IPS-20b (cell line): ENCODE measurements around the gene PIEZO1.
"Not testable (repeated sequence)": the region's sequence is repeated elsewhere in the genome, so short reads cannot be mapped to it uniquely, and the experiment has no call there.

Source experiments
- H3K27ac ChIP-seq: one replicate; pipeline ENCODE4 v1.5.1; 2013; ENCODE audit warnings: low read length
- H3K27me3 ChIP-seq: 2 replicates; pipeline ENCODE4 v1.6.1; 2013; ENCODE audit warnings: mild to moderate bottlenecking, low read length, inconsistent platforms; ENCODE audit not compliant: insufficient read depth
- H3K36me3 ChIP-seq: 2 replicates; pipeline ENCODE4 v1.6.1; 2013; ENCODE audit warnings: low read depth, mild to moderate bottlenecking, inconsistent platforms, low read length, moderate library complexity; ENCODE audit not compliant: insufficient read depth
- H3K4me1 ChIP-seq: 2 replicates; pipeline ENCODE4 v1.6.1; 2013; ENCODE audit warnings: mild to moderate bottlenecking, control low read depth, inconsistent platforms, low read length, moderate library complexity; ENCODE audit not compliant: insufficient read depth
- H3K4me3 ChIP-seq: 2 replicates; pipeline ENCODE4 v1.5.1; 2013; ENCODE audit warnings: mild to moderate bottlenecking, low read length, inconsistent platforms
- H3K9ac ChIP-seq: 2 replicates; pipeline ENCODE4 v1.6.1; 2013; ENCODE audit warnings: low read depth, mild to moderate bottlenecking, inconsistent platforms, low read length, moderate library complexity
- H3K9me3 ChIP-seq: 2 replicates; pipeline ENCODE4 v1.6.1; 2013; ENCODE audit warnings: mild to moderate bottlenecking, low read depth, low read length, inconsistent platforms; ENCODE audit not compliant: insufficient read depth

PIEZO1 gene

DNA sequence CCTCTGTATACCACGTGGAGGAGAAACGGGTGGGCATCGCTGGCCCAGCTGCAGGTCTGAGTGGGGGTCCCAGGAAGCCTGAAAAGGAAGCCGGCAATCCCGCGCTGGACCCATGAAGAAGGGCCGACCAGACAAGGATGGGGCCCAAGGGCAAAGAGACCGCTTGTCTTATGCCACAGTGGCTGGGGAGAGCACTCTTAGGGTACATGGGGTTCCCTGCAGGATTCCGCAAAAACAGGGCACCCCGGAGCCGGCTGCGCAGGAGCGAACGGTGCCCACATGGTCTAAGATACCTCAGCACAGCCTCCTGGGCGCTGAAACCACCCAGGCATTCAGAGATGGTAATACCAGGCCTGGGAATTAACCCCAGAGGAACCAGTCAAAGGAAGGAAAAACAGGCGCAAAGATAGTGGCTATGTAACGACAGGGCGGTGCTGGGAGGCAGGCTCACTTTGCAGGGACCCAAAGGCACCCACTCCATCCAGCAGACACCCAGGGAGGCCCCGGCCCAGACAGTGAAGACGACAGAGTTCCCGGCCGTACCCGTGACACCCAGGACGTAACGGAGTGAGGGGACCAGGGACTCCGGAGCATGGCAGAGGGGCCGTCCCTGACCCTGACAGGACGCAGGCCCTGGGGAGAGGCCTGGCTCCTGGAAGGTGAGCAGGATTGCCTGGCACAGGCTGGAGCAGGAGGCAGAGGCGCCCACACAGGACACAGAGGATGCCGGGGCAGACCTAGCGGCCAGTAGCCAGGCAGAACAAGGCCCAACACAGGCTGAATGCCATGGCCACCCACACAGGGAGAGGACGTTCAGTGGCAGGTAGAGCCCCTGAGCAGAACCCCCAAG lies 10.3 kb downstream of the PIEZO1 start:
- Histone ChIP-seq H3K4me3 (no peak overlapping the region), H3K27ac (no peak overlapping the region), H3K4me1 (peaks cover 11% of the 10 kb centered on the region; the same call in 1 of the 2 replicates), H3K9ac (no peak overlapping the region), H3K36me3 (no peaks in the 10 kb centered on the region), H3K9me3 (no peaks in the 10 kb centered on the region), H3K27me3 (peaks cover 30% of the 10 kb centered on the region; the same call in 1 of the 2 replicates)

DNA sequence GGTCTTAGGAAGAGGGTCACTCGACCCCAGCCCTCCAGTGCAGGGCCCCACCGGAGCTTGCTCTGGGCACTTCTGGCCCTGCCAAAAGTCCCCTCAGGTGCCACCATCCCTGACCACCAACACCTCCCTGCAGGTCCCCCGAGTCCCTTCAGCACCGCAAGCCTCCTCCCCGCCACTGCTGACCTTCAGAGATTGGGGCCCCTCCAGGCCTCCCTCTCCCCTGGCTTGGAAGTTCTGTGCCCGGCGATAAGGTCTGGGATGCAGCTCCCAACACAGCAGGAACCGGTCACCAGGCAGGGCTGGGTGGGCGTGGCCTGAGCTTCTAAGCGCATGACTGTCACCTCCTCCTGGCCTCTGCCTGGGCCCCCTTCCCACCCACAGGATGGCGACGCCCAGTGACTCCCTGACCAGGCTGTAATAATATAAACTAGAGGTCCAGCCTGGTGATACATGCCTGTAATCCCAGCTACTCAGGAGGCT lies 11.2 kb downstream of the PIEZO1 start:
- H3K27me3 ChIP-seq: peaks cover 31% of the 10 kb centered on the region; the same call in 1 of the 2 replicates
- peaks cover 11% of the 10 kb centered on the region; the same call in 1 of the 2 replicates for H3K4me1 ChIP-seq
- H3K9ac ChIP-seq: no peak overlapping the region
- no peaks in the 10 kb centered on the region for H3K36me3 ChIP-seq
- H3K27ac ChIP-seq: no peak overlapping the region
- H3K9me3 ChIP-seq: no peaks in the 10 kb centered on the region
- no peak overlapping the region for H3K4me3 ChIP-seq

DNA sequence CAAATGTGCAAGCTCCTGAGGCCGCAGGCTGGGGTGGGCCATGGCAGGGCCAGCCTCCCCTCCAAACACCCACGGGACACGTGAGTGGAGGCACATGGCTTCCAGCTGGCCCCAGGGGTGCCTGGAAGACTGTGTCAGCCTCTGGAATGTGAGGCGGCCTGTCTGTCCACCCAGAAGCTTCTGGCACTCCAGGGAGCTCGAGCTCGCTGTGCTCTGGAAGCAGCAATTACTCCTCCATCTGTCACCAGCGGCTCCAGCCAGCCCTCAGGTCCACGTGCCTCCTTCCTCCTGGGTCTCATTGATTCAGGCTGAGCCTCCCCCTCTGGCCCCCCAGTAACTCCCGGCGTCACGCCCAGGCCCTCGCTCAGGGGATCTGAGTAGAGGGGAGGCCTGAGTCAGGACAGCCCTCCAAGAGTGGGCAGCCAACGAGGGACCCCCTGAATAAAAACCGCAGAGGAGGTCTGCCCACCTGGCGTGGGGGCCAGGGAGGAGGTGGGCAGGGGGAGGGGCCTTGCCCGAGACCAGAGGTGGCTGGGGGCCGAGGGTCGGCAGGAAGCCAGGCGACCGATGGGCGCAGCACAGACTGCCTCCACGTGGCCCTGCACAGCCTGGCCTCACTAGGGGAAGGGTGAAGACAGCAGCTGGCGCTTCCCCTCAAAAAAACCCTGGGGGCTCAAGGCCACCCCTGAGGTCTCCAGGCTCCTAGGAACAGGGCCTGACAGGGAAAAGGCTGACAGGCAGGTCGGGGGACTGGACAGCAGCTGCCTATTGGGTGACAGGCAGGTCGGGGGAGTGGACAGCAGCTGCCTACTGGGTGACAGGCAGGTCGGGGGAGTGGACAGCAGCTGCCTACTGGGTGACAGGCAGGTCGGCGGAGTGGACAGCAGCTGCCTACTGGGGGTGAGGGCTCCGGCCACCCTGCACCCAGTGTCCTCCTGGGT lies 11.9 kb downstream of the PIEZO1 start:
- Histone ChIP-seq H3K9ac (no peak overlapping the region), H3K27ac (no peak overlapping the region), H3K36me3 (no peaks in the 10 kb centered on the region), H3K9me3 (no peaks in the 10 kb centered on the region), H3K4me3 (no peak overlapping the region), H3K27me3 (peaks cover 31% of the 10 kb centered on the region; the same call in 1 of the 2 replicates), H3K4me1 (peaks cover 11% of the 10 kb centered on the region; the same call in 1 of the 2 replicates)

DNA sequence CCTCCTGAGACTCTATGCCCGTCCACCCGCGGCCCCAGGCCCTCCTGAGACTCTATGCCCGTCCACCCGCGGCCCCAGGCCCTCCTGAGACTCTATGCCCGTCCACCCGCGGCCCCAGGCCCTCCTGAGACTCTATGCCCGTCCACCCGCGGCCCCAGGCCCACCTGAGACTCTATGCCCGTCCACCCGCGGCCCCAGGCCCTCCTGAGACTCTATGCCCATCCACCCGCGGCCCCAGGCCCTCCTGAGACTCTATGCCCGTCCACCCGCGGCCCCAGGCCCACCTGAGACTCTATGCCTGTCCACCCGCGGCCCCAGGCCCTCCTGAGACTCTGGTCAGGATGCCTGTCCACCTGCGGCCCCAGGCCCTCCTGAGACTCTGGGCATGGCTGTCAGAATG lies 13.2 kb downstream of the PIEZO1 start:
- not testable (repeated sequence) for H3K27ac ChIP-seq, H3K4me3 ChIP-seq

DNA sequence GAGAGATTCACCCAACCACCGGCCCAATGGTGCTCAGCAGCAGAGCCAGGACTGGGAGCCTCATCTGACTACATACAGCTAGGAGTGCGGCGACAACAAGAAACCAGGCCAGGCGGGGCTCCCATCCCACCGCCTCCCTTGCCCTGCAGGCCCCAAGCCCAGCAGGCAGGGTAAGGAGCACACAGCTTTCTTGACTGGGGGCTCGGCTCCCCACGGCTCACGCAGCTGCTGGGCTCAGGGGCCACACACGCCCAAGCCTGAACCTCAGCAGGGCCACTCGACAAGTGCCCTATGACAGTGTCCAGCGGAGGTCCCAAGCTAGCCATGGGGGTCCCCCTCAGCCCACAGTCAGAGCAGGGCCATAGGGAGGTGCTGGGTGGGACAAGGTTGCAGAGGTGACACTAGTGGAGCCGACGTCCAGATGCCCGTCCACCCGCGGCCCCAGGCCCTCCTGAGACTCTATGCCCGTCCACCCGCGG lies 13.7 kb downstream of the PIEZO1 start:
- H3K9ac ChIP-seq: no peak overlapping the region
- H3K27me3 ChIP-seq: peaks cover 35% of the 10 kb centered on the region; the same call in 1 of the 2 replicates
- no peaks in the 10 kb centered on the region for H3K36me3 ChIP-seq
- H3K4me3 ChIP-seq: no peak overlapping the region
- peaks cover 11% of the 10 kb centered on the region; the same call in 1 of the 2 replicates for H3K4me1 ChIP-seq
- no peaks in the 10 kb centered on the region for H3K9me3 ChIP-seq
- no peak overlapping the region for H3K27ac ChIP-seq

More for the DNA sequence above, 13.2 kb downstream of the PIEZO1 start:
- Histone ChIP-seq H3K4me1 (peaks cover 11% of the 10 kb centered on the region; the same call in 1 of the 2 replicates), H3K27me3 (peaks cover 33% of the 10 kb centered on the region; the same call in 1 of the 2 replicates)
- not testable (repeated sequence) for H3K9ac ChIP-seq, H3K36me3 ChIP-seq, H3K9me3 ChIP-seq

DNA sequence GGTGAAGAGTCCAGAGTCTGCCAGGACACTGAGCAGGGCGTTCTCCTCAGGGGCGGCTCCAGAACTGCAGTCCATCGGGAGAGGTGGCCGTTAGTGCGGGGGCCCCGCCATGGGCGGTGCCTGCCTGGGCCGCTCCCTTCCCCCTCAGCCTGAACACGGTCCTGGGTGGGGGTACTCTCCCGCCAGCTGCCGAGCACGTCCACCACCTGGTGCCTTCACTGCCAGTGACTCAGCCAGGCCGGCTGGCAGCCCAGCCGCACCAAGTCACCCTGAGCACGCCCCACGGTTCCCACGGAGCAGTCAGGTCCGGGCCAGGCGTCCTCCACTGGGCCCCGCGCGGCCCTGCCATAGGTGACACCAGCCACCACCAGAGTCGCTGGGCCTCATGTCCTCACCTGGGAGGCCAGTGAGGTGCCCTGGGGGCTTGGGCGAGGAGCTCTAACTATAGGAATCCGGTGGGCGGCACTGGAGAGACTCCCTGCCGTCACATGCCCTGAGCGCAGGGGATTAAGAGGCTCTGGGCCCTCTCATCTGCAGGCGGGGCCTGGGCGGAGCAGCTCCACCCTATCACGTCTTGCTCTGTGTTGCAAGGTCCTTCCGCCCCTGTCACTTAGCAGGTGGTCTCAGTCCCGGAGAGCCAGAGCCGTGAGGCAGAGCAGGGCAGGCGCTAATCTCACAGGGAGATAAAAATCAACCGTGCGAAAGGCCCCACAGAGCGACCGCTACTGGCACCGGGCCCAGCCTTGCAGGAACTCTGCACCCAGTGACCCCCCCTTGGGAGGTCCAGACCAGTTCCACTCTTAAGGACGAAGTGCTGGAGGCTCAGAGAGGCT lies 14.3 kb downstream of the PIEZO1 start:
- Histone ChIP-seq H3K4me3 (no peak overlapping the region), H3K9ac (no peak overlapping the region), H3K9me3 (no peaks in the 10 kb centered on the region), H3K4me1 (peaks cover 11% of the 10 kb centered on the region; the same call in 1 of the 2 replicates), H3K27me3 (peaks cover 35% of the 10 kb centered on the region; the same call in 1 of the 2 replicates), H3K36me3 (no peaks in the 10 kb centered on the region), H3K27ac (no peak overlapping the region)

DNA sequence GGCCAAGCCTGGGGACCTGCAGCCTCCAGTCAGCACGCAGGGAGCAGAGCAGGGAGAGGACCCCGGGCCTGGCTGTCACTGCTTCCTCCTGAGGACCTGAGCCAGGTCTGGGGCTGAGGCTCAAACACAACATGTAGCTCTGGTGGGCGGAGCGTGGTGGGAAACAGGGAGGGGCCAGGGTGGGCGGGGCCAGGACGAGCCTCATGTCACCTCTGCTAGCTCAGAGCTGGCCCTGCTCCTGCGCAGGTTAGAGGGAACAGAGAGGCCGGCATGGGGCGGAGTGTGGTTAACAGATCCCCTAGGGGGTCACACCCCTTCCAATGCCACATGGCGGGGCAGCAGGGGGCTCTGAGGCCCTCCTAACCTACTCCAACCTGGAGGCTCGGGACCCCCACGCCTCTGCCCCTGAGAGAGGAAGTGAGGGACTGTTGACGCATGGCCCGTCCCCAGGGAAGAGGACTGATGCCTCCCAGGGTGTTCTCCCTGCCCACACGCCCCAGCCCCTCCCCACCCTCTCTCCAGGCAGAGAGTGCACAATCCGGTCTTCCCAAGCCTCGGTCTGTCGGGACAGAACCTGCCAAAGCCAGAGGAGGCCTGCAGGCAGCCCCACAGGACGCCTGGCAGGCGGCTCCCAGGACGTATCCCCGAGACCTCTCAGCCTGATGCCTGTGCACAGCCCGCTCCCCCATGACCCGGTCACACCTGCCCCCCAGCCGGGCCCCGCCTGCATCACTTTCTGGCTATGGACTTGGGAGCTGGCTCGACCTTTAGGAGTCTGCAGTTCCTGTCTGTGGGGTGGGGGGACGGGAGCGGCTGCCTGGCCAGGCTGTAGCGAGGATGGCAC lies 15.2 kb downstream of the PIEZO1 start:
- H3K4me3 ChIP-seq: no peak overlapping the region
- no peak overlapping the region for H3K27ac ChIP-seq
- H3K9me3 ChIP-seq: no peaks in the 10 kb centered on the region
- H3K9ac ChIP-seq: no peak overlapping the region
- peaks cover 35% of the 10 kb centered on the region; the same call in 1 of the 2 replicates for H3K27me3 ChIP-seq
- peaks cover 15% of the 10 kb centered on the region; the same call in 1 of the 2 replicates for H3K4me1 ChIP-seq
- no peaks in the 10 kb centered on the region for H3K36me3 ChIP-seq

DNA sequence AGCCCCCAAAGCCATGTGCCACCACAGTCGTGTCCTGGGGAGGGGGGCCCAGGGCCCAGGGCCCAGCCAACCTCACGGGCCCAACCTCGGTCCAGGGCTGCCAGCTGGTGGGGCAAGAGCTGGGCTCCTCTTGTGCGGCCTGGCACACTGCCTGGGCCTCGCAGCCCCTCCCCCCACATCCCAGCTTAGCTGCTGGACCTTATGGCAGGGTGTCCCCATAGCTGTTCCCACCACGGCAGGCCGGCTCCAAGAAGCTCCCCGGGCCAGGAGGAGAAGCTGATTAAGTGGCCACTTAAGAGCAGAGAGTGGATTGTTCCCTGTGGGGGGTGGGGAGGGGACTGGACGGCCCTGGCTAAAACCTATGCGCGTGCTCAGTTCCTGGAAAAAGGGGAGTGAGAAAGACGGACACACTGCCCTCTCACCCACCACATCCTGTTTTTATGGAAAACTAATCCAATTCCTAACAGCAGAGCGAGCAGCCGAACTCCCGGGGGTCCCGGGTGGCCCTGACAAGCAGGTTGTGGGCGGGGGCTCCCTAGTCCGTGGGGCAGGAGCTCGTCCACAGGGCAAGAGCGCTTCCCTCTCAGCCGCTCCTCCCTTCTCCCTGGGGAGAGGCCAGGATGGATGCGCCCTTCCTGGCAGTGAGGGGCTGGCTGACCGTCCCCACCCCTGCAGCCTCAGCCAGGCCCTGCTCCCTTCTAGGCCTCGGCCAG lies 16.8 kb downstream of the PIEZO1 start:
- no peak overlapping the region for H3K9ac ChIP-seq

DNA sequence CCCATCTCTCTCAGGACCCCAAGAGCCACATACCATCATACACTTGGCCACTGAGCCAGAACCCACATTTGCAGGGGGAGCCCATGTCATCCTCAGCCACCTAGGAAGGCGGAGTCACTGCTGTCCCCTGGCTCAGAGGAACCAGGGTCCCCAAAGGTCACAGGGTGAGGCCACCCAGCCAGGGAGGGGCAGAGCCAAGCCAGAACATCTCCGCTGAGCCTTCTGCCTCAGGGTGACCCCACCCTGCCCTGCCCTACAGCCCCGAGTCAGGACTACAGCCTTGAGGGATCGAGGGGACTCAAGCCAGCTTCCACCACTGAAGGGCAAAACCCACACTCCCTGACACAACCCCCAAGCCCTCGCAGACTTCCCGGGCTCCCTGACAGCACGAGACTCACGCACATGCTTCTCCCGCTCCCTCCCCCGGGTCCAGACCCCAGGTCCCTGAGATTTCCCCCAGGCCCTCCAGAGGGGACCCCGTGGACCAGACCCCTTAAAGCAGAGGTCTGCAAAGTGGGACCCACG lies 17.4 kb downstream of the PIEZO1 start:
- Histone ChIP-seq H3K27ac (no peak overlapping the region), H3K27me3 (peaks cover 28% of the 10 kb centered on the region; the same call in 1 of the 2 replicates), H3K9me3 (no peaks in the 10 kb centered on the region), H3K9ac (no peak overlapping the region), H3K4me3 (no peak overlapping the region), H3K36me3 (no peaks in the 10 kb centered on the region), H3K4me1 (peaks cover 29% of the 10 kb centered on the region)

More for the DNA sequence above, 16.8 kb downstream of the PIEZO1 start:
- H3K36me3 ChIP-seq: no peaks in the 10 kb centered on the region
- no peak overlapping the region for H3K27ac ChIP-seq
- no peaks in the 10 kb centered on the region for H3K9me3 ChIP-seq
- no peak overlapping the region for H3K4me3 ChIP-seq
- H3K27me3 ChIP-seq: peaks cover 34% of the 10 kb centered on the region; the same call in 1 of the 2 replicates
- H3K4me1 ChIP-seq: peaks cover 25% of the 10 kb centered on the region
